T1000 (cell line): ENCODE data around the gene CAB39.

Experiments used
- DNase-seq: peaks from one replicate; lab custom pipeline; 2025; ENCODE audit warnings: mixed read lengths; lab: John Stamatoyannopoulos, UW

Gene CAB39

DNA sequence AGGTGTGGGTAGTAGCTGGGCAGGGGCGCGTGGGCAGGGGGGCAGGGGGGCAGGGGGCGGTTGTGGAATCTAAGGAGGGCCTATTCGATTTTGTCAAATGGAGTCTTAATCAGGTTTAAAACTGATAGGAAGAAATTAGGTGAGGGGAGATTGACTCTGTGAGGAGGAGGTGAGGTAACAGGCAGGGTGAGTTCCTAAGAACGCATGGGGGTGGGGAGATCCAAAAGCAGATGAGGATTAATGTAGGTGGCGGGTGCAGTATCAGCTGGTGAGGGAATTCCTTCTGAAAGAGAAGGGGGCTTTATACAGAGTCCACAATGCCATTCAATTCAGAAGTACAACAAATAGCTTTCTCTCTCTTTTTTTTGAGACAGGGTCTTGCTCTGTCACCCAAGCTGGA, 72.7 kb downstream of the CAB39 start:
- no peak for DNase-seq

DNA sequence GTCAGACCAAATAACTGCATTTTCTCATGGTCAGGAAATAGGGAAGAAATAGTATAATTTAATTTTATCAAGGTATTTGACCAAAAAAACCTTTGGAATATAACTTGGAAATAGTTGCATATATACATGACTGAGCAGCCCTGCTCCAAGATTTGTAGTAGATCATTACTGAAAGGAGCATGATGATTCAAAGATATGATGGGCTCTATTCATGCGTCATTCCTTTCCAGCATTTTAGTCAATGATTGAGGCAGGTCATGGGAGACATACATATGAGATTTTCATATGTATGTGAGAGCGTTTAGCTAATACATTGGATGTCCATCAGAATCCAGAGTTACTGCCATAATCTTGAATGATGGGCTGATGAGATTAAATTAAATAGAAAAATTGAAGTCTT, 74.5 kb downstream of the CAB39 start:
- DNase-seq = no peak

DNA sequence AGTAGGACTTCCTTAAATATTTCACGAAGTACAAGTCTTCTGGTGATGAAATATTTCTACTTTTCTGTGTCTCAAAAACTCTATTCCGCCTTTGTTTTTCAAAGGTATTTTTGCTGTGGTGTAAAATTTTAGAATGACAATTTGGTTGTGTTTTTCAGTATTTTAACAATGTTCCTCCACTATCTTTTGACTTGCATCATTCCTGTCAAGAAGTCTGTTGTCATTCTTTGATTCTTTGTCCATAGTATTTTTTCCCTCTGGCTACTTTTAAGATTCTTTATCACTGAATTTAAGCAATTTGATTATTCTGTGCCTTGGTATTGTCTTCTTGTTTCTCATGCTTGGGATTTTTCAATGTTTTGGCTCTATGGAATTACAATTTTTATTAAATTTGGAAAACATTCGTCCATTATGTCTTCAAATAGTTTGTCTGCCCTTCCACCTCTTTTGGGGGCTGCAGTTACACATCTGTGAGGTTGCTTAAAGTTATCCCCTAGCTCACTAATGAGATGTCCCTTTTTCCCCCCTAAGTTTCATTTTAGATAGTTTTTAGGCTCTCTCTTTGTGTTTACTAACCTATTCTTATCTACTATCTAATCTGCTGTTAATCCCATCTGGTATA, 76.0 kb downstream of the CAB39 start:
- no peak for DNase-seq

DNA sequence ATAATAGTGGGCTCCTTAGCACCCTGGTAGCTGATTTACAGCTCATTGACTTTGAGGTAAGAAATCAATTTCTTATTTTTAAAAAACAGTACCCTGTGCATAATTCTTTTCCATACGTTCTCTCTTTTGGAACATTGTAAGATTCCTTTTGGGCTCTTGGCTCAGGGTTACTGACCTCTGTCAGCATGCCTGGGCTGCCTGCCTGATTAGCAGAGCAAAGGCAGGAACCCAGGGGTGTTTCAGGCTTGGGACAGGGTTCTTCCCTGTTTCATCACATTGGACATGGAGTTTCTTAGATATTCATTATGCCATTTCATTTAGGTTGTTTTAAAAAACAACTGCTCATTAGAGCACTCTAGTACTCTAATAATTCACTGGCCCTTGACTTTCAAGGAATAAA, 78.3 kb downstream of the CAB39 start:
- no peak for DNase-seq

DNA sequence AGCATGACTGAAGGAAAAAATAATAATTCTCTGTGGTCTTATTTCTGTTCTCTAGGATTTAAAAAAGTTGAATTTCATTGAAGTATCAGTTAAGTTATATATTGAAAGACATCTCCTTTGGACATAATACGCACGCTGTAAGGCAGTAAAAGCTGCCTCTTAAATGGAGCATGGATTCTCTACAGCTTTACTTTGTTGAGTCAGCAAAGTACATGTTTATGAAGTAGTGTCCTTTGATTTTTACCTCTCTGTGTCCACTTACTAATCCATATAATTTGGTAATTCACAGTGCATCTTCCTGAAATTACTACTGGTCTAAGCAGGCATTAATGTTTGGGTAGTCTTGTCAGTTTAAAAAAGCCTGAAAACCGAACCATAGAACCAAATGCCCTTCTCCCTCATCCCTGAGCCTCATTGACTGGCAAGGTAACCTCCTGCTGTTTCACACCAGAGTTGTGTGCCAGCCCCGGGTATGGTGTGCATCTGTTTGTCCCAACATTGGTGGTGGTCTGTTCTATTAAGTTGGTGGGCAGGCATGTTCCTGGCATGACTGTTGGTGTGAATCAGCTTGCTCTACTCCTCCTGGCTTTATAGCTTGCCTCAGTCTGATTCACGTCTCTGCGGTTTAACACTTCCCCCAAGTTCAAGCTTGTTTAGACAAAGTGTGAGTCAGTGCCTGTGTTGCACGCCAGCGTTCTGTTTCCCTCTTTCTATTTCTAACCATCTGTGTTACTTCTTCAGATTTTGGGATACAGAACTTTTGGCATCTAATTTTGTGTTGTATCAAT, 81.1 kb downstream of the CAB39 start:
- DNase-seq = peak; percentile 83

DNA sequence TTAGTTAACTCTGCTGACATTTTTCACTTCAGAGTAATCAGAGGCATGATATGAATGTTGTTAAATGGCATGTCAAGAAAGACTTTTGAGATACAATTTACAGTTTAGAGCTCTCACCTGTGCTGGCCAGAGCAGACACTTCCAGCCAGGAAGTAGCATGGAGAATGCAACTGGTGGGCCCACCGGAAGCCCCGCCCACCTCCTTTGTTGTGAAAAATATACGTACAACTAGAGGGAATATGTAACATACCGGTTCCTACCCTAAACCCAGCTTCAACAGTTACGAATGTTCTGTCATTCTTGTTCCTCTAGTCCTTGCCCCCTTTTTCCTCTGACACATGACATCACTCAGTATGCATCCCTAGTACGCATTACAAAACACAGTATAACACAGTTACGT, 81.9 kb downstream of the CAB39 start:
- DNase-seq = no peak

DNA sequence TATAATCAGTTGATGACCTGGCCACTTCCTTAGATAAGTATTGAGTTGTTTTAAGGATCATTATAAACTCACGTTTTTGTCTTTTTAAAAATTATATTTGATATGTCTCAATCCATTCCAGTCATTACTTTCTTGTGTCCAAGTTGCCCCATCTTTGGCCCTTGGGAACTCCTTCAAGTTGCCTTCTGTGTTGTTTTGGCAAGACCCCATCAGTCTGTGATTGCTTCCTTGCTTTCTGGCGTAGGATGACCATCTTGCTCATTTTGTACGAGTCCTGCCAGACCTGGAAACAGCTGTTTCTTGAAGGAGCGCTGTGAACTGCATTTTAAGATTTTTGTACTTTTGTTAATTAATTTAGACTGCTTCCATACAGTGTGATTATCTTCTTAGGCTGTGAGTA, 83.2 kb downstream of the CAB39 start:
- DNase-seq = no peak

DNA sequence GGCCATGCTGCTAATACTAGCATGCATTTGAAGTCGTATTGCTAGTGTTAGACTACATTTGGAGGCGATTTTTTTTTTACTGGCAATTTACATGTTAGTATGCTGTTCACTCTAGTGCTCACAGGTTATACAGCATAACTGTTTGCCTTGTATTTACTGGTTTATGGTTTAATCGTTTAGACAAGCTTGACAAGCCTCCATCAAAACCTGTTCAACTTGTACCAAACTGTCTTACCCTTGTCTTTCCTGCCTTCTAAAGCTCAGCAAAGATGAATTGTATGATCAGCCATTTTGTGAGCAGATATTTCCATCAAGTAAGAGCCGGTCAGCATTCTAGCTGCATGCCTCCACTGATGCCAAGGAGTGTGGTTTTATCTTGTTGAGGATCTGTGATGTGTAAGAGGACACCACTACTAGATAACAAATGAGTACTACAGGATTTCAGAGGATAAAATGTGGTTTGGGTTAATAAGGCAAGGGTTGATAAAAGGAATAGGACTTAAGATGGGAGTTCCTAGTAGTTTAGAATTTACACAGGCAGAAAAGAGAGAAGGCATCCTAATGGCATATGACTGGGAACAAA, 83.7 kb downstream of the CAB39 start:
- no peak for DNase-seq

DNA sequence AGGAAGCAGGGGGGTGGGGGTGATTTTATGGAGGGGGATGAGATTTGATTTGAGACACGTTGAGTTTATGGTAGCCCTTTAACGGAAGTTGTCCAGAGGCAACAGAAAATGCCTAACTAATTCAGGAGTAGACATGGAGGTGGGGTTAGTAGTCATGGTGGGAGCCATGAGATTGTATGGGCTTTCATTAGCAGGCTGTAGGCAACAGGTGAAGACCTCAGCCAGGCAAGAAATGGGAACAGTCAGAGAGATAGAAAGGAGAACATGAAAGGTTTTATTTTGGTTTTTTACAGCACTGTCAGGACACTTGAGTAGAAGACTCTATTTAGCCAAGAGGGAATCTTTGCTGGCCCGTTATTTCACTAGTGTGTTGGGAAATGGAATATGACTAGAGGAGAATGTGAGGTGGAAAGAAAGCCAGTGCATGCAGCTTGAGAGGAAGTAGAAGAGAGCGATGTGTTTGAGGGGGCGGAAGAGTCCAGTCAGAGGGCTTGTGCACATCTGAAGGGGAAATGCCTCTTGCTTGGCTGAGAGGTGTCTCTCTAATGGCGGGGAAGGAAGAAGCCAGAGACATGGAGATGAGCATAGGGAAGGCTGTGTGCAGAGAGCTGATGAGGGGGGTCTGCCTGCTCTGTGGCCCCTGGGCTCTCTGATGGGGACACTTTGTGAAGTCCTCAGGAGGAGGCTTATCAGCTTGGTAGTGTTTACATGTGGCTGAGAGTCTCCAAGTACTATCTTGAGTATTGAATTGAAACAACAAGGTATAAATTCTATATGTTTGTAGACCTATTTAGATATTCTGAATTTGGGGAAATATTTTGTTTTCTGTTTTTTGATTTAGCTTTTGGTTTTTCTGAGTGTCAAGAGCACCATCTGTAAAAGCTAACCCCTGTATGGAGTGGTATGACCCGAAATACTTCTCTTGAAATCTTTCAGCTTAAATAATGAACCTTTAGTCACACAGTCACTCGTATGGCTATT, 85.2 kb downstream of the CAB39 start:
- DNase-seq = no peak

DNA sequence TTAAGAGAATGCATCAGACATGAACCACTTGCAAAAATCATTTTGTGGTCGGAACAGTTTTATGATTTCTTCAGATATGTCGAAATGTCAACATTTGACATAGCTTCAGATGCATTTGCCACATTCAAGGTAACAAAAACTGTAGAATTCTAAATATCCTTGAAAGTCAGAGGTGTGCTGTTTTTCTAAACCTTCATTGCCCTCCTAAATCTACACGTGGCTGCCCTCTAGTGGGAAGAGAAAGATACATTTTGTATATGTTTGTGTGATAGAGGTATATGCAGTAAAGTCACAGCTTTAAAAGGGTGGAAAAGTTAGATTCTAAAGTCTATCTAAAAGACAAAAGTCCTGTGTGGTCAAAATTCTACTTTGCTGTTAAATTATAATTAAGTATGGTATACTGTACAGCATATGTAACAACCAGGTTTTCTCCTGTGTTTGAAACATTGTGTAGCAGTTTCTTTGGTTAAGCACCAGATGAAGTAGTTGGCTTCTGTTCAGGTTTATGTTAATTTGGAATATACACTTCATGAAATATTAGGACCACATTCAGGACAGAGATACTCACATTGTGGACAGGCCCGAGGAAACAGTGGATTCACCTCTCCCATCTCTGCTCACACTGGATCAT, 86.2 kb downstream of the CAB39 start:
- no peak for DNase-seq

DNA sequence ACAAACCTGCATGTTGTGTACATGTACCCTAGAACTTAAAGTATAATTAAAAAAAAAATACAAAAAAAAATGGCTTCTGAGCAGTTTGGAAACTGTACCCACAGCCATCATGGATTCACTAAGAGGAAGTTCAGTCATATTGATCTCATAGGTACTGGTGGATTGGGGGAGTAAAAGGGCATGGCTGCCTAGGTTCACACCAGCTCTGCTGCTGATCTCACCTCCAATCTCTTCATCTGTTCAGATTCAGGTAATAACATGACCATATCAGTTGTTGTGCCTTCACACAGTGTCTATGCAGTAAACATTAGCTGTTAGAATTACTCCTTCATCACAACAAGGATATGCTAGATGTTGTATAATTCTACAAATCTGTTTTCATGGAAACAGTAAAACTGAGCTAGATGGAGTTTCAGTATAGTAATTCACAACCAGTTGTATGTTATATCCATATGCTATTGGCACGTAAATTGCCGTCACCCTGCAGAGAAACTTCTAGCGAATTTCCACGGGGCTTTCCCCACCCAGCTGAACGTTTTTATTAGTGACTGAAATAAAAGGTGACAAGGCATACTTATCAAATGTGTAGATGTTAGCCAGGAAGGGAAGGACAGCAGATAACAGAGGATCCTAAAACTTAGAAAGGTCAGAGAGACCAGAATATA, 92.8 kb downstream of the CAB39 start:
- DNase-seq = no peak

DNA sequence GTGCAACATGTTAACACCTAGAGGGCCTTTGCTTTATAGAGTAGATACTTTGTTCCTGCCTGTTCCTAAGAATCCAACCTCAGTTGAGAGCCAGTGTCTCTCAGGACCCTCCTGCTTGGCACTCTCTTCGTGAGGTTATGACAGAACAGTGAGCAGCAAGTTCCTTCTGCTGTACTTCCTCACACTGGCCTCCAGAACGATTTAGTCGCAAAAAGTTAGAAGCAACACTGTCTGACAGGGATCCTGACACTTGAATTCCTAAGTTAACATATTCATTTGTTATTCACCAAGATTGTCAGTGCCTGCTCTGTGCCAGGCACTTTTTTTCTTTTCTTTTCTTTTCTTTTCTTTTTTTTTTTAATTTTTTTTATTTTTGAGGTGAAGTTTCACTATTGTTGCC, 95.1 kb downstream of the CAB39 start:
- DNase-seq = no peak

DNA sequence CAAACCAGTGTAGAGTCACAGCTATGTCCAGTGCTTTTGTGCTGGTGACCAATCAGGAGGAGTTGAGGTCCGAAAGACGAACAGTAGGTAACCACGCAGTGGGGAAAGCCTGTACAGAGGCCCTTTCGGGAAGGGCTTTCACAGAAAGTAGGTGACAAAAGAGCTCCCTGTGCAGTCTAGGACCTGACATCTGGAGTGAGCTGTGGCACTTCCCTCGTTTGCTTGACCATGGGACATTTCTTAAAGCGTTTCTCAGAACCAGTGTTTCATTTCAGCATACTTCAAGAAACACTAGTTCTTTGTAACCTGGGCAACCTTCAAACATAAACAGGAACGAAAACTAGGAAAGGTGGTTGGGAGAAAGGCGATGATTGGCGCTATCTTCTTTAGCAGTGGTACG, 96.4 kb downstream of the CAB39 start:
- DNase-seq = no peak

DNA sequence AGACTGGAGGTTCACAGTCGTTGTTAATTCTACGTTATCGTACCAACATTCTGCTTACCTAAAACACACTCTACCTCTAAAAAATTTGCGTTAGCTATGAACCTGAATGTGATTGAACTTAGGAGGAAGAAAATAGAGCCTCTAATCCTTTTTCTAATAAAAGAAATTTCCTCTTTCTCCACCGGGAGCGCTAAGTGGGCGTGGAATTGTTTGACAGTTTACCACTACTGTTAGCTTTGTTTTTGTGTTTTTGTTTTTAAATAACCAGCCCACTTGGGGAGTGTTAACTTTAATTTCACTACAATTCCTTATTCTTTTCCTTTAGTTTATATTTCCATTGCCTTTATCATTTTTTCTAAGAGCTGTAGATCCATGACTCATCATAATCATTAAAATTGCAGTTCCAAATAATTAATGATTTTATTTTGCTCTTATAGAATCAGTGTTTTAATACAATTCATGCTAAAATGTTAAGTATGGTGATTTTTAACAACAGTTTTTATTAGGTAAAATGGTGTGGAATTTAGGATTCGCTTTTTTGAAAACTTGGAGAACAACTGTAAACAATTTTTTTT, 97.1 kb downstream of the CAB39 start:
- DNase-seq = no peak

DNA sequence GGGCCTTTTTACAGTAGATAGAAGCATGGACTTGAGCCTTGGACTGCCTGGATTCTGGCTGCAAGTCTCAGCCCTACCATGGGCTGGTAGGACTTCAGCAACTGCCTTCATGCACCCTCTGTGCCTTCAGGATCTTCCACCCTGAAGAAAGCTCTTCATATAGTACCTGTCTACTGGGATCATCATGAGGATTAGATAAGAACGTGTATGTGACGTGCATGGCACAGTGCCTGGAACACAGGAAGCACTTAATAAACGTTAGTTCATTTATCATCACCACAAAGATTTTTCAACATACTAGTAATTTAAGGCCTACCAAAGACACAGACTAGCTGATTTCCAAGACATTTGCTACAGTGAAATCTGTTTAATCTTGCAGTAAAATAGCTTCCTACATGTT, 98.9 kb downstream of the CAB39 start:
- no peak for DNase-seq

DNA sequence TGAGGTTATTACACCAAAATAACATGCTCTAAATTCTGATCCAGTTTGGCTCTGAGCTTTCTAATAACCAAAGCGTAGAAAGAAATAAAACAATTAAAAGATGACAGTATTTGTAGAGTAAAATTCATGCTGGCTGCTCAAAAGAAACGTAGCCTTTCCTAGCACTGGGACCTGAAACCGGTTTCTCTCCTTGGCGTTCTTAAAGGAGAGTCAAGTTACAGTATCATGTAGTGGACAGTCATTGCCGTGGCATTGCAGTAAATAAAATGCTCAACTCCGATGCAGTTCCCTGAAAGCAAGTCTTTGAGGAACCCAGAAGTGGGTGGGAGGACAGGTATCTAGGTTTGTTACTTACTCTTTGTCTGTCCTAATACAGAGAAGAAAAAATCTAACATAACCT, 99.4 kb downstream of the CAB39 start:
- no peak for DNase-seq

DNA sequence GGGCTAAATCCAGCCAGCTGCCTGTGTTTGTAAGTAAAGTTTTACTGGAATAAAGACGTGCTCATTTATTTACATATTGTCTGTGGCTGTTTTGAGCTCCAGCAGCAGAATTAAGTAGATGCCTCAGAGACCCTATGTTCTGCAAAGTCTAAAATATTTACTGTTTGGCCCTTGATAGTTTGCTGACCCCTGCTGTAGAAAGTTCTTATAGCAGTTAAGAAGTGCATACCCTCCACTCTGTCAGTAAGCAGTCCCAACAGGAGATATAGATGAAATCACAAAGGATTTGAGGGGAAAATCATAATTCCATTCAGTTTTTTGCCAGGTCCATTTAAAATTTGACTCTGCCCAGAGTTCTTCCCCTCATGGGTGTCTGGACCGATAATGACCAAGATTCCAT, 102.0 kb downstream of the CAB39 start:
- DNase-seq = no peak

DNA sequence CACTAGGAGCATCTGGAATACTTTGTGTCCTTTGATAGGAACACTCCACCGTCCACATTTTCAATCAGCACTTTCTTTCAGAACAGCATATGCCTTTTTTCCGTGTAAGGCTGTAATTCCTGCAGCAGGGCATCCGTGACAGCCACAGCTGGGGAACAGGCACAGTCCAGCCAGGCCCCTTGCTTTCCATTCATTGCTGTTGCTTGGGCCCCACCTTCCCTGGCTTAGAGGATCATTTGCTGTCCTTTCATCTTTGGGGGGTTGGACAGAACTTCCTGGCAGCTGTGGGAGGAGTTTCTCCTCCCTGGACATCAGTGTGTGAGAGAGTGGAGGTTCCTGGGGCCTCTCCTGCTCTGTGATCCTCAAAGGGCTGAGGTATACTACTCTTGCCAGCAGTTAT, 102.4 kb downstream of the CAB39 start:
- DNase-seq = no peak

DNA sequence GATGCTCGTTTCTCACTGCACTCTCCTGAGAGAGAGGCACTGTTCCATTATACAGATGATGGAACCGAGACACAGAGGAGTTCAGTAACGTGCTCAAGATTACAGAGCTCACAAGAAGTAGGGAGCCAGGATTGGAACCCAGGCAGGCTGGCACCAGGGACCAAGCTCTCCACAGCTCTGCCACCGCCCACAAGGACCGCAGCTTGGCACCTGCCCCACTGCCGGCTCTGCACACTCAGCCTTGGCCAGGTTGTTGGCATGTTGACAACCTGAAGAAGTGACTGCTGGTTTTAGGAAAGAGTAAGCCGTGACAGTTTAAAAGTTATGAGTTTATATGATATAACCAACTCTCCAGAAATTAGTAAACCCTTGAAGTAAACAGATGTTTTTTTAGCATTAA, 104.1 kb downstream of the CAB39 start:
- DNase-seq = no peak

DNA sequence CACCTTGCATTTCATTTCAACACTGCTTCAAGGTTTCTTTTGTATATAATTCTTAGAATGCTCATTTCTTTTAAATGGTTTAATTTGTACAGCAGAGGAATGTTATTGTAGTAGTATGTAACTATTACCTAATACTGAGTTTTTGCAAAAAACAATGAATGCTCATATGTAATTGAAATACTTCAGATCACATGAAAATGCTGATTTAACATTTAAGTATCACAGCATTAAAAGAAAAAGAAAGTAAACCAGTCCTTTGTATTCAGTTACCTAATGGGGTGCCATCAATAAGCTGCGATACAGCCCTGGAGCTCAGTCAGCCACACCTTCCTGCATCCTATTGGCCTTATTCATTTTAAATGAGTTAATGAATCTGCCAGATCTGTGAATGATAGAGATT, 106.8 kb downstream of the CAB39 start:
- no peak for DNase-seq
